GM04503 (cell line): ENCODE measurements around the gene CDK13.
A peak's percentile ranks its signal among the peaks of the same experiment; 100 is the strongest.

Experiments used
- DNase-seq: peaks from one replicate; pipeline ENCODE4 v3.0.0-alpha.2; 2012; ENCODE audit warnings: low read depth

The CDK13 gene

DNA sequence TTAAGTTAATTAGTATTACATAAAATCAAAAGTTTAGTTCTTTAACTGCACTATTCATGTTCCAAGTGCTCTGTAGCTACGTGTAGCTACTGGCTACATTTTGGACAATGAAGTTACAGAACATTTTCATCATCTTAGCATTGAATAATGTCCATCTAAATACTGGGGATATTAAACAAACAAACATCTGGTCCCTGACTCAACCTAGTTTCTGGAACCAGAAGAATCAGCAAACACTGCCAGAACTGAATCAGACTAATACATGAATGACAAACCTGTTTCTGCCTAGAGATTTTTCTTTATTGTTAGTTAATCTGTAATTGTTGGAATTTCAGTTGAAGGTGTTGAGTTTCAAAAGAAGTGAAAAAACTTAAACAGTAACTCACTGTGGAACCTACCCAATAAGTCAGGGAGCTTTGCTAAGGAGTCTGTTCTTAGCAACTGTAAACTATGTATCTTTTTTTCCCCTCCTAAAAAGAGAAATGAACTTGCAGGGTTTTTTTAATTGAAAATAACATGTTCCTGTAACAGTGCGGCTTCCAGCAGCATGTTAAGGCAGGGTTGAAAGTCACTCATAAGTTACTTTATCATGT is 58.3 kb downstream of the CDK13 start:
- peak; percentile 38 for DNase-seq

DNA sequence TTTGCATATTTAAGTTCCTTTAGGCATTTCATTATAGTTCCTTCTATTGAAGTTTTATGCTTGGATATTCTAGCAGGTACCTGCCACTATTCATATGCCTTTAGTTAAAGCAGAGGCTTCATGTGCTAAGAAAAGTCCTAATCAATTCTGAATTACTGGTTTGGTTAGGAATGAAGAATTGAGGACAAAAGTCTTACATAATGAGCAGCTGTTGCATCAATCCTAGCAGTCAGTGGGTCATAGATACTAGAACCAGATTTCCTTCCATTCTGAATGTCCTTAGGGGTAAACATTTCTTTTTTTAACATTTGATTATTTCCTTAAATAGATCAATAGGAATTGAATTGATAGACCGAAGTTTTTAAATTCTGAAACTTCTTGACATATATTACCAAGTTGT is 59.2 kb downstream of the CDK13 start:
- DNase-seq: no peak

DNA sequence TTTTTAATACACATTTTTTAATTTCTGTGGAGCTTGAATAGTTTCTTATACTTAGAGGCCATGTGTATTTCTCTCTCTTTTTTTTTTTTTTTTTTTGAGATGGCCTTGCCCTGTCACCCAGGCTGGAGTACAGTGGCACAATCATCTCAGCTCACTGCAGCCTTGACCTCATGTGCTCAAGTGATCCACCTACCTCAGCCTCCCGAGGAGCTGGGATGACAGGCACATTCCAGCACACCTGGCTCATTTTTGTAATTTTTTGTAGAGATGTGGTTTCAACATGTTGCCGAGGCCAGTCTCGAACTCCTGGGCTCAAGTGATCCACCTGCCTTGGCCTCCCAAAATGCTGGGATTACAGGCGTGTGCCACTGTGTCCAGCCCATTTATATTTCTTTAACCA is 64.3 kb downstream of the CDK13 start:
- no peak for DNase-seq

DNA sequence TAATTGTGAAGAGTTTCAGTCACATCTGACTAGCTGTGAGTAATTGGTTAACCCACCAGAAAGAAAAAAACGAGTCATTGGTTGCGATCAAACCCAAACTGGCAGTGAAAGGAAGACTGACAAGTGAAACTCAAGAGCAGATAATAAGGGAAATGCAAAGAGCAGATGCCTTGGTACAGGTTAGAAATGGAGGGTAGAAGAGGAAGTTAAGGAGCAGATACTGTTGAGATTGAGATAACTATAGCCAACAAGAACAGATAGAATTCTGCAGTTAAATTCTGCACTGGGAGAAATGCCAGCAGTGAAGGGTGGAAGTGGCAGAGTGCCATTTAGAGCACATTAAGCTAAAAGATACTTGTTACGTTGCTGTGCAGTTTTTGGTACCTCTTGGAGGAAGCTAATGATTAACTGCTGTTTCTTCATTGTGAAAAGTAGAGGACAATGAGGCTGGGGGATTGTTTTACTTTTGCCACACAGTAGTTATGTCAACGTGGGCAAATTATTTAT is 65.8 kb downstream of the CDK13 start:
- no peak for DNase-seq

DNA sequence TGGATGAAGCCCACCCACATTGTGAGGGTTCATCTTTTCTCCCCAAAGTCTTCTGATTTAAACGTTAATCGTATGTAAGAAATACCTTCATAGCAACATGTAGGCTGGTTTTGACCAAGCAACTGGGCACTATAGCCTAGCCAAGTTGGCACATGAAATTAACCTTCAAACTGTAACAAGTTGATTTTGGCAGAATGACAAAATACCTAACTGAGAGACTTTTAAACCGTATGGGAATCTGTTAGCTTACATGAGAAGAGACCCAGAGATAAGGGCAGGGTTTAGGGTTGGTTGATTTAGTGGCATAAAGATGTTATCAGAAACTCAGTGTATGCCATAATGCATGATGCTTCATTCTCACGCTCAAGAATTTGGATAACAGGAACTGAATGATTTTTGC is 69.5 kb downstream of the CDK13 start:
- no peak for DNase-seq

DNA sequence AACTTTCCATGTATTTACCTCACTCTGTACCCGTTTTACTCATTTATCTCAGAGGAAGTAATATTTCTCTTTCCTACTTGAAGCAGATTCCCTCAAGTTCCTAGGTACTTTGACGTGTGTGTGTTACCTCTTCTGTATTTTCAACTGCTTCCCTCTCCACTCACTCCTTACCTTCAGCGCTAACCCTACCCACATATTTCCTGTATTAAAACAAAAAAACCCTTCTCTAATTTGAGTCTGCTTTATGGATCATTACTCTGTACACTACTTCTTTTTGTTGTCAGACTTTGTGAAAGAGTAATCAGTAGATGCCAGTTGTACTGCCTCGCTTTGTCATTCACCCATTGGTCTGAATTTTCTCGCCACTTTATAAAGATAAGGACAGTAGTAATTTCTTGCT is 74.0 kb downstream of the CDK13 start:
- no peak for DNase-seq

DNA sequence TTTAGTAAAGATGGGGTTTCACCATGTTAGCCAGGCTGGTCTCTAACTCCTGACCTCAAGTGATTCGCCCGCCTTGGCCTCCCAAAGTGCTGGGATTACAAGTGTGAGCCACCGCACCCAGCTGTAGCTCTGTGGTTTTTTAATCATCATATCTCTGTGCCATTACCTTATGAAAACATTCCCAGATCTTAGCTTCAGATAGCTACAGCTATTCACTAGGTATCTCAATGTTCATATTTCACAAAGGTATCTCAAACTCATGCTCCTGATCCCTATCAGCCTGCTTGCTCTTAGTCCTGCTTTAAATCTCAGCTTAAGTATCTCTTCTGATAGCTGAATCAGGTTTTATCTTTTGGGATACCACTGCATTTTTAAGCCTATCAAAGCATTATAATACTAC is 74.8 kb downstream of the CDK13 start:
- DNase-seq: no peak

DNA sequence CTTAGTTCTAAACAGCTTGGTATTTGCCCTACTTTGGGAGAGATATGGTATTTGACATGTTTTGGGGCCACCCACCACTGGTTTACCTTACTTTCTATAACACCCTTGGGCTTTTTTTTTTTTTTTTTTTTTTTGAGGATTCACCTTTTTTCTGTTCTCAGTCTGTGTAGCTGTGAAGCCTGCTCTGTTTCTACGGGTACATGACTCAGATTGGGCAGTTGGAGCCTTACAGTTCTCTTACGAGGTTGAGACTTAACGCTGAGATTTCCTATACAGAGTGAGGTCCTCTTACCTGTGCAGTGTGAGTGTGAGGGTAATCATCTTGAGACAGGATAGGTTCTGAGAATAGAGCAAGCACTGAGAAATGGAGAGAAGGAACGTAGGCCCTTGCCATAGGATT is 77.5 kb downstream of the CDK13 start:
- no peak for DNase-seq

DNA sequence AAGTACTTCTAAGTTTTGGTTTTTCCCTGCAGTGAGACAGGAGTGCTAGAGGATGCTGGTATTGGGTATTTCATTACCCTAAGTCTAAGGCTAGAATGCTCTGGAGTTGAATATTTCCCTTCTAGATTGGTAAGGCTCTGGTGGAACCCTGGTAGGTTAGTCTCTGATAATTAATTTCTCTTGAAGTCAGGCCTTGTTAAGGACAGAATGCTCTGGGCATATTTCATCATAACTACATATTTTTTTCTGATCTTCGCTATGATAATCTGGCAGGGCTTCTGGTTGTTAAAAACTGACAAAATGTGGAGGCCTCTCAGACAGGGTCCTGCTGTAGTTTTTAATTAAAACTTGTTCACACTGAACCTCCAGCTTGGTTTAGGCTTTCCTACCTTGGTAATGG is 83.8 kb downstream of the CDK13 start:
- no peak for DNase-seq

DNA sequence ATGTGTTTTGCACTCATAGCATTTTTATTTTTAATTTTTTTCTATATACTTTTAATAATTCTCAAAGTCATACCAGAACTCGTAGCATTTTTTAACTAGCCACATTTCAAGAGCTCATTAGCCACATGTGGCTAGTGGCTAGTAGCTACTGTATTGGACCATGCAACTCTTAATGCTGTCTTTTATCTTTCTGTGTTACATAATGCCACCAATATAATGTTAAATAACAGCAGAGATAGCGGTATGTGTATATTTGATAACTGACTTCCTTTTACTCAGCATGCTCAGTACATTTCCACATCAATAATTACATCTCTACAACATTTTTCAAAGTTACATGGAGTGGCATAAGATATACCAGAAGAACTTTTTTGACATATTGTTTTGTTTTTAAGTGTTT is 91.4 kb downstream of the CDK13 start:
- no peak for DNase-seq

DNA sequence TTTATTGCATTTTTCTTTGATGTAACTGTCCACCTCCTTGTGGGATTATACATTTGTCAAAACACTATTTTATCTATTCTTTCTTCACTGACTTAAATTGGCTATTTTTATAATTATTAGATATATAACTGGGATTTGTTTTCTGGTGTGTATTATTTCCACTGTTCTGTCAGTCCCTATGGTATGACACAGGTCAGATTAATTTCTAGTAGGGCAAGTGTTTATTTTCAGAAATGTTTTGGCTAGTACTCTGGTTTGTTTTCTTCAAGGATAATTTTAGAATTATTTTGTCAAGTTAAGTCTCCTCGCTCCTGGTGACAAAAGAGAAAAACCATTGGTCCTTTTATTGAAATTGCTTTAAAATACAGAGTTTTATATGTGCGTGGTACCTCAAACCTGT is 93.1 kb downstream of the CDK13 start:
- no peak for DNase-seq

DNA sequence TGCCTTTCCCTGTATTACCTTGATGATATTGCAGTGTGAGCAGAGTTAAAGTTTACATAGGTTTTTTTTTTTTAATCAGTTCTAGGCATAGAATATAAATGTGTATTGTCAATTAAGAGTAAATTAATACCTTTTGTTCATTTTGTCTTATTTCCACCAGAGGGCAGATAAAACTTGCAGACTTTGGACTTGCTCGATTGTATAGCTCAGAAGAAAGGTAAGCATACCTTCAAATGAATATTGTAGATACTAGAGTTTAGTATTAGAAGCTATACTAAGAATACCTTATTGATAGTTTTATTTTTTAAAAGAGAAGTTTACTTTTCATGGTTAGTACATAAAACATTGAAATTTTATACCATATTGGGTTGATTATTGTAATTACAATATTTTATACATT is 97.6 kb downstream of the CDK13 start:
- no peak for DNase-seq

DNA sequence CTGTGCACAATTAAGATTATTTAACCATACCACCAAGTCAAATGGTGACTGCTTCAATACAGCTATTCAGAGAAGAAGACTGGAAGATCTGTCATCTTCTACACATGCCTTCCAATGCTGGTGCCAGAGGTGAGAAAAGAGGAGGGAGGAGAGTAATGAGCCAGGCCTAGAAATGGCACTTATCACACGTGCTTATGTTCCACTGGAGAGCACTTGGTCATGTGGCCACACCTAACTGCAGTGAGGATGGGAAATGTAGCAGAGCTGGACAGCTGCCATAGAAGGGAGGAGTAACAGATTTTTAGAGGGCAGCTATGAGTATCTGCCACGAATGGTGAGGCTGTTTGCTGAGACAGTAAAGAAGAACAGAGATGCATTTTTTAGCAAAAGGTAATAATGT is 107.2 kb downstream of the CDK13 start:
- no peak for DNase-seq

DNA sequence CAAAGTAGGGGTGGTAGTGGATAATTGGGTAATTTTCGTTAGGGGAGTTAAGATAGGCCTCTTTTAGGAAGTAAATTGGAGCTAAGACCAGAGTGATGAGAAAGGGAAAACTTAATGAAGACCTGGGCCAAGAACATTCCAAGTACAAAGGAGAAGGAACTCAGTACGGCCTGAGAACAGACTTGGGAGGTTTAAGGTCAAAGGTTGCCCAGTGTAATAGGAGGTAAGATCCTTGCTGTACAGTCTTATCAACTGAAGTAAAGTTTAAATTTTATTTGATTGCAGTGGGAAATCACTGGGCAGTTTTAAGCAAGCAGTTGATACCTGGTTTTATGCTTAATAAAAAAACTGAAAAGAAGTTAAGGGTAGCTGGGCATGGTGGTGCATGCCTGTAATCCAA is 108.0 kb downstream of the CDK13 start:
- DNase-seq: no peak

DNA sequence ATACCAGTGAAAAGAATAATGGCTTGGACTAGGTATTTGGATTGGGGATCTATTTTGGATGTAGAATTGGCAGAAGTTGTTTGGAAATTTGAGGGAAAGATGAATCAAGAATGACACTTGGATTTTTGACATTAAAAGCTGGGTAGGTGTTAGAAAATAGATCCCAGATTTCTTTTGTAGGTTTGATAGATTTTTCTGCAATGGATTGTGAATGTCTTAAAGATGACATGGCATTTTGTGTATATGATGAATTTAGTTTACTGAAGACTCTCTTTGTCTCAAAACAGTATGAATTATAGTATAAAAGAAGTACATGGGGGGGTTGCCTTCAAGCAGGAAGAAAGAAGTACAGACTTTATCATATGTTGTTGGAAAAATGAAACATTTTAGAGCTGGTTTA is 108.6 kb downstream of the CDK13 start:
- no peak for DNase-seq

DNA sequence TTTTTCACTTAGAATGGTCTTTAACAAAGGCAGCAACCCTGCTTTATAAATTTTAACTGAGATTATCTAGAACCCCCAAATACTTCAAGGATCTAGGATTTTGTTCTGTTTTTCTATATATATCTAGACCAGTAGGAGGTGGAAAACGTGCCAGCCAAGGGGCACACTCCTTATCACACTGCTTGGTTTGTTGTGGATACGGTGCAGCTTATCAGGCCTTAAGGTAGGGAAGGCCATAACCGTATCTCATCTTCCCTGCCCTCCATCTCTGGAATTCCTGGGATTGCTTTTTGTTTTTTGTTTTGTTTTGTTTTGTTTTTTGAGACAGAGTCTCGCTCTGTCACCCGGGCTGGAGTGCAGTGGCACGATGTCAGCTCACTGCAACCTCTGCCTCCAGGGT is 109.0 kb downstream of the CDK13 start:
- no peak for DNase-seq

DNA sequence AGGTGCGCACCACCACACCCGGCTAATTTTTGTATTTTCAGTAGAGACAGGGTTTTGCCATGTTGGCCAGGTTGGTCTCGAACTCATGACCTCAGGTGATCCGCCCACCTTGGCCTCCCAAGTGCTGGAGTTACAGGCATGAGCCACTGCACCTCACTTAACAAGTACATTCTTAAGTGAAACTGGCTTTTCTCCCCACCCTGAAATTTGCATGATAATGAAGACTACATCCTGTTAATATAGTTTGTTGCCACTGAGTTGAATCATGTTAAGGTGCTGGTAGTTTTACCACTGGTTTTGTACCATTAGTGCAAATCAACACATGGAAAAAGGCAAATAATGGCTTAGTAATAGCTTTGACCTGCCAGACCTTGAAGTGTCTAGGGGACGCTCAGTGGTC is 122.2 kb downstream of the CDK13 start:
- DNase-seq: no peak

DNA sequence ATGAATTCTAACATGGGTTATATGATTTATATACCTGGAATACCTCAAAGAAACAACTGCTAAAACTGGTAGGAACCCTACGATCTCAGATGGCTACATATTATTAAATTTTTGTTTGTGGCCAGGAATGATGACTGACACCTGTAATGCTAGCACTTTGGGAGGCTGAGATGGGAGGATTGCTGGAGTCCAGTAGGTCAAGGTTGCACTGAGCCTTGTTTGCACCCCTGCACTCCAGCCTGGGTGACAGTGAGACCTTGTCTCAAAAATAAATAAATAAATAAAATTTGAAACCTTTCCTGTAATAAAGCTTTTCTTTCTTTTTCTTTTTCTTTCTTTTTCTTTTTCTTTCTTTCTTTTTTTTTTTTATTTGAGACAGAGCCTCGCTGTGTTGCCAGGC is 123.2 kb downstream of the CDK13 start:
- DNase-seq: no peak

DNA sequence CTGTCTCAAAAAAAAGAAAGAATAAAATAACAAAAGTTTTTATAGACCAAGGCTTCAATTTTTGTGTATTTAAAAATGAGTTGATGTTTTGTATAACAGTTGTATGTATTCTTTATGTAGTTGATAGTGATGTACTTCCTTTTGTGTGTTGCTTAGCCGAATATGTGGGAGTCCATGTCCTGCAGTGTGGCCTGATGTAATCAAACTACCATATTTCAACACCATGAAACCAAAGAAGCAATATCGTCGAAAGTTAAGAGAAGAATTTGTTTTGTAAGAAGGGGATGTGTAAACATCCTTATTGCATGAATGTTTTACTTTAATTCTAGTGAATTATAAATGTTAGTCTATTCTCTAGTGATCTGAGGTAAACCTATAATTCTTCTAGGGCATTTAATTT is 127.8 kb downstream of the CDK13 start:
- no peak for DNase-seq

DNA sequence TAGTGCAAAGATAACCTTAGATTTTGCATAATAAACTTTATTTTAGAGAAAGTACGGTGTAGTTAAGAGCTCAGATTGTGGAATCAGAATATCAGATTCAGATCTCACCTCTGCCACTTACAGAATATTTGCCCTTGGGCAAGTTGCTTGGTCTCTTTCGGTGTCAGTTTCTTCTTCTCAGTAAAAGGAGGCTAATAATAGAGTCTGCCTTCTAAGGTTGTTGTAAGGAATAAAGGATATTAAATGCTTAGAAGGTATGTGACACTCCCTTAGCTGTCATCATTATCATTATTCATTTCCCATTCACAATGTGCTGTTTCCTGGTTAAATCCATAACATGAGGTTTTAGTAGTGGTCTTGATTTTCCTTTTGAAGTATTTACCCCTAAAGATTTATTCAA is 142.1 kb downstream of the CDK13 start:
- no peak for DNase-seq

DNA sequence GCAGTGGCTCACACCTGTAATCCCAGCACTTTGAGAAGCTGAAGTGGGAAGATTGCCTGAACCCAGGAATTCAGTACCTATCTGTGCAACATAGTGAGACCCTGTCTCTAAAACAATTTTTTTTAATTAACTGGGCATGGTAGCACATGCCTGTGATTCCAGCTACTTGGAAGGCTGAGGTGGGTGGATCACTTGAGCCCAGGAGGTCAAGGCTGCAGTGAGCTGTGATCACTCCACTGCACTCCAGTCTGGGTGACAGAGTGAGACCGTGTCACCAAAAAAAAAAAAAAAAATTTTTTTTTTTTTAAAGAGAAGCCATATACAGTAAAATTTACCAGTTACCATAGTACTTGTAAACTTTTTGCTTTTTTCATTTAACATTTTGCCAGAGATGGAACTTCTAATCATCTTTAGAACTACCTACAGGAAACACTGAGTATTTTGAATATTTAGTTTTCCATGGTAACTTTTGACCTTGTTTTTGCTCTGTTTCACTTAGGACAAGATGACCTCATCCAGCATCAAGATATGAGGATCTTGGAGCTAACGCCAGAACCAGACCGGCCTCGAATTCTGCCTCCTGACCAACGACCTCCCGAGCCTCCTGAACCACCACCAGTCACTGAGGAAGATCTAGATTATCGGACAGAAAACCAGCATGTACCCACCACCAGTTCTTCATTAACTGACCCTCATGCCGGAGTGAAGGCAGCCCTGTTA is 143.7 kb downstream of the CDK13 start:
- no peak for DNase-seq

DNA sequence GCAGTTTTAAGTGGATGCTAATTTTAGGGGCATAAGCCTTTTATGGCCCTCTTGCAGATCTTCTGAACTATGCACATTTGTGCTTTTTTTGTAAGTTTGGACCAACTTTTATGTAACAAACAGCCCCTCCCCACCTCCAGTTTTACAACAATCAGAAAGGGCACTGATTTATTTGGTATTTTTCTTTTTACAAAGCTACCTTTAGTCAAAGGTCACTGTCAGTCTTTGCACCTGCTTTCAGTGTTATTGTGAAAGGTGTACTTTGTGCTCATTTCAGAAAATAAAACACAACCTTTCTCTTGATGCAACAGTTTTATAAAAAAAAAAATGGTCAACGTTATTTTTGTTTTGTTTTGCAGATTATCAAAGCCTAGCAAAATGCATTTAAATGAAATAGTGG is 145.2 kb downstream of the CDK13 start:
- DNase-seq: no peak

DNA sequence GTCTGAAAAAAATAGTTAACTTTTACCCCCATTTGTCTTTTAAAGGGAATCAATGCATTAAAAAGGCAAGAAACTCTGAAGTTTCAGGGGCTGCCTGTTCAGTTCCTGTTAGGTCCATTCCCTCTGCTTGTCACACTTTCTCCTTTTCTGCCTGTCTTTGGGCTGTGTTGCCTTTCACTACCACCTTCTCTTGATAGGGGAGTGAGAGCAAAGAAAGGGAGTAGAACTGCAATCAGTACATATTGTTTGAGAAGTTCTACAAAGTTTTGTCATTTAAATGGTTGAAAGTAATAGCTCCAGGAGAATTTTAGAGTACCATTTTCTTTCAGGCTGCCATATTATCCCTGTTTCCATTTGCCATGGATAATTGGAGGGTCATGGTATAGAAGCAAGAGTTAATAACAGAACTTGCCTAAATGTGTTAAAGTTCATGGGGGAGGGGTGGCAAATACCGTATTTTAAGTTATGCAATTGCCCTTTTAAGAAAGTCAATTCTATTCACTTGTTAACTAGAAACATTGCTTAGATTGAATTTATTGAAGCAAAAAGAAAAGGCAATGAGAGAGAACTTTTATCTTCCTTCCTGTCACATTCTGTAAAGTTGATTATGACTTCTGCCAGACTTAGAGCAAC is 145.8 kb downstream of the CDK13 start:
- DNase-seq: no peak

DNA sequence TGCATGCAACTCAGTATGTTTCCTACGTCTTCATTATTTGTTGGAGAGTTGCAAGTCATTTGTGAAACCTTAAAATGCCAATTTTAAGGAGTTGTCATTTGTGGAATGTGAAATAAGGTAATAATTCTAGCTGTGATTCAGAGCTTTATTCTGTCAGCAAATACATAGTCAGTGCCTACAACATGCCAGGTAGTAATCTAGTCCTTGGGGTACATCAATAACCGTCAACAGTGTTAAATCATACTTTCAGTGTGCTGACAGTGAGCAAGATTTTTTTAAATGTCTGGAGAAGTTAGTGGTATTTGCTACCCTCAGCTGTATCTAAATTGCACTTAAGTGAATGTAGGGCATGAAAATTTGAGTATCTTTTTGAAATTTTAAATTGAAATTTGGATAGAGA is 147.7 kb downstream of the CDK13 start:
- no peak for DNase-seq
